ENCODE measurements around the gene FHAD1.

GRCh38 chr1:15257309-15257708, 10.3 kb downstream of the FHAD1 start:
- TF ChIP-seq ZFP3 (CRISPR knock-in tag; IDR thresholded peaks at IDR 0.05) (no peak), ARNTL (CRISPR knock-in tag; IDR thresholded peaks at IDR 0.05; ENCODE audit: borderline replicate concordance, low read depth) (no peak), TOX (CRISPR knock-in tag; IDR thresholded peaks at IDR 0.05; ENCODE audit: borderline replicate concordance) (no peak), ZFP30 (CRISPR knock-in tag; IDR thresholded peaks at IDR 0.05) (no peak), ZNF70 (CRISPR knock-in tag; IDR thresholded peaks at IDR 0.05) (no peak), PPARA (CRISPR knock-in tag; IDR thresholded peaks at IDR 0.05; ENCODE audit: borderline replicate concordance) (no peak), BACH2 (CRISPR knock-in tag; IDR thresholded peaks at IDR 0.05; ENCODE audit: borderline replicate concordance) (no peak), ESRRG (CRISPR knock-in tag; IDR thresholded peaks at IDR 0.05) (no peak)
- TF ChIP-seq, protein P1, sequence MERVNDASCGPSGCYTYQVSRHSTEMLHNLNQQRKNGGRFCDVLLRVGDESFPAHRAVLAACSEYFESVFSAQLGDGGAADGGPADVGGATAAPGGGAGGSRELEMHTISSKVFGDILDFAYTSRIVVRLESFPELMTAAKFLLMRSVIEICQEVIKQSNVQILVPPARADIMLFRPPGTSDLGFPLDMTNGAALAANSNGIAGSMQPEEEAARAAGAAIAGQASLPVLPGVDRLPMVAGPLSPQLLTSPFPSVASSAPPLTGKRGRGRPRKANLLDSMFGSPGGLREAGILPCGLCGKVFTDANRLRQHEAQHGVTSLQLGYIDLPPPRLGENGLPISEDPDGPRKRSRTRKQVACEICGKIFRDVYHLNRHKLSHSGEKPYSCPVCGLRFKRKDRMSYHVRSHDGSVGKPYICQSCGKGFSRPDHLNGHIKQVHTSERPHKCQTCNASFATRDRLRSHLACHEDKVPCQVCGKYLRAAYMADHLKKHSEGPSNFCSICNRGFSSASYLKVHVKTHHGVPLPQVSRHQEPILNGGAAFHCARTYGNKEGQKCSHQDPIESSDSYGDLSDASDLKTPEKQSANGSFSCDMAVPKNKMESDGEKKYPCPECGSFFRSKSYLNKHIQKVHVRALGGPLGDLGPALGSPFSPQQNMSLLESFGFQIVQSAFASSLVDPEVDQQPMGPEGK (CRISPR knock-in tag; IDR thresholded peaks at IDR 0.05; ENCODE audit: borderline replicate concordance) = no peak

Measured in SK-N-SH treated with all-trans-retinoic acid at 6 μM for 48 hours (cell line).